GM12878 (cell line): ENCODE results near the gene TARBP1. TPM values are rescaled to one million over a fixed set of nuclear protein-coding genes. Genes with fewer than 3 reads are reported as not detected.

ENCODE experiments used
- ATAC-seq: fragments of 200-7000 bp; cut with Tn5 transposase; 3 replicates; pipeline ENCODE4 v1.9.1; 2020; ENCODE audit warnings: mild to moderate bottlenecking, moderate library complexity
- BruUV-seq: library from RNA; stranded (reverse); fragments of 400-500 nt; replicated peaks from 2 replicates; lab custom pipeline; 2021; lab: Mats Ljungman, UMichigan
- CTCF ChIA-PET: fragments of 300-600 bp; sonication (Branson Sonifier 250); formaldehyde crosslinking; extraction: SDS; loops from one replicate; lab custom pipeline; 2021; ENCODE audit warnings: inconsistent platforms; lab: Yijun Ruan, JAX
- POLR2A ChIA-PET: fragments of 350-600 bp; formaldehyde crosslinking; extraction: SDS; loops from one replicate; lab custom pipeline; 2021; ENCODE audit warnings: inconsistent platforms; lab: Charles Lee
- RAD21 ChIA-PET: fragments of 300-600 bp; sonication (Branson Sonifier 250); formaldehyde crosslinking; loops from one replicate; lab custom pipeline; 2023; ENCODE audit warnings: antibody characterized with exemption; ENCODE audit not compliant: unreplicated experiment; lab: Charles Lee
- SMC1A ChIA-PET: fragments of 300-600 bp; sonication (Branson Sonifier 250); formaldehyde crosslinking; loops from one replicate; lab custom pipeline; 2023; ENCODE audit not compliant: unreplicated experiment, uncharacterized antibody; lab: Charles Lee
- DNase-seq: peaks from one replicate; pipeline ENCODE4 v3.0.0-alpha.2; 2011; ENCODE audit warnings: low read depth, low spot score
- FAIRE-seq: peaks from 3 replicates; lab custom pipeline; 2011; peaks lifted over from hg19 to GRCh38; lab: Jason Lieb, UNC
- H2AFZ ChIP-seq: 2 replicates; pipeline ENCODE4 v1.6.0; 2011; ENCODE audit warnings: low read depth, low read length, control low read depth; ENCODE audit not compliant: control insufficient read depth
- H3K27ac ChIP-seq: 2 replicates; pipeline ENCODE4 v1.5.1; 2011; ENCODE audit warnings: control low read depth; ENCODE audit not compliant: control insufficient read depth, insufficient read depth
- H3K27me3 ChIP-seq, 2 experiments: replicated peaks in 1 of 2; 2 replicates each; pipeline versions ENCODE4 v1.6.0 to v1.6.1; 2011; ENCODE audit warnings: low read length in 1 of 2; ENCODE audit not compliant: control insufficient read depth in 2 of 2, insufficient read depth in 2 of 2
- H3K36me3 ChIP-seq, 2 experiments: 2 replicates each; pipeline ENCODE4 v1.5.1; 2011; ENCODE audit warnings: low read length in 1 of 2; ENCODE audit not compliant: control insufficient read depth in 2 of 2, insufficient read depth in 2 of 2
- H3K4me1 ChIP-seq: 2 replicates; pipeline ENCODE4 v1.6.1; 2011; ENCODE audit warnings: mild to moderate bottlenecking, low read length, moderate library complexity, mixed read lengths; ENCODE audit not compliant: control insufficient read depth, insufficient read depth
- H3K4me2 ChIP-seq: 2 replicates; pipeline ENCODE4 v1.6.0; 2011; ENCODE audit warnings: control low read depth; ENCODE audit not compliant: control insufficient read depth, insufficient read depth
- H3K4me3 ChIP-seq: fragments of 200-600 bp; sonication (generic); 2 replicates; pipeline ENCODE4 v1.5.1; 2016
- H3K79me2 ChIP-seq: 2 replicates; pipeline ENCODE4 v1.6.0; 2011; ENCODE audit warnings: low read length; ENCODE audit not compliant: control insufficient read depth, insufficient read depth
- H3K9ac ChIP-seq: 2 replicates; pipeline ENCODE4 v1.8.0; 2011; ENCODE audit warnings: low read length, control low read depth, mixed read lengths; ENCODE audit not compliant: control insufficient read depth, insufficient read depth
- H3K9me3 ChIP-seq: replicated peaks from 3 replicates; pipeline ENCODE4 v1.5.1; 2011; ENCODE audit warnings: mild to moderate bottlenecking, low read length; ENCODE audit not compliant: control insufficient read depth, insufficient read depth
- H4K20me1 ChIP-seq: 2 replicates; pipeline ENCODE4 v1.6.0; 2011; ENCODE audit not compliant: control insufficient read depth, insufficient read depth
- BCL3 ChIP-seq: IDR thresholded peaks from 2 replicates; pipeline ENCODE4 v1.6.1; 2011; ENCODE audit warnings: borderline replicate concordance, low read depth, mild to moderate bottlenecking, moderate library complexity, low read length; ENCODE audit not compliant: insufficient read depth, poor library complexity, severe bottlenecking
- CBFB ChIP-seq: IDR thresholded peaks from 2 replicates; pipeline ENCODE4 v1.6.1; 2016; ENCODE audit warnings: antibody characterized with exemption, low read depth
- FOXK2 ChIP-seq: fragments of 450-650 bp; IDR thresholded peaks from 2 replicates; pipeline ENCODE4 v1.6.1; 2017; ENCODE audit warnings: mild to moderate bottlenecking, moderate library complexity
- GATAD2B ChIP-seq: fragments of 450-650 bp; conservative IDR thresholded peaks from 2 replicates; pipeline ENCODE4 v1.6.1; 2017; ENCODE audit warnings: low read depth, mild to moderate bottlenecking, moderate library complexity
- HDGF ChIP-seq: fragments of 450-650 bp; IDR thresholded peaks from 2 replicates; pipeline ENCODE4 v1.6.1; 2016; ENCODE audit warnings: antibody characterized with exemption
- KDM1A ChIP-seq: fragments of 200-600 bp; sonication (generic); IDR thresholded peaks from 2 replicates; pipeline ENCODE4 v1.6.1; 2016; ENCODE audit warnings: borderline replicate concordance
- MEF2A ChIP-seq: IDR thresholded peaks from 2 replicates; pipeline ENCODE4 v1.6.1; 2011; ENCODE audit warnings: low read depth, mild to moderate bottlenecking, low read length, moderate library complexity; ENCODE audit not compliant: insufficient read depth
- MYB ChIP-seq: fragments of 150-350 bp; IDR thresholded peaks from 2 replicates; pipeline ENCODE4 v1.6.1; 2014; ENCODE audit warnings: mild to moderate bottlenecking, low read depth, low read length, borderline replicate concordance
- SREBF1 ChIP-seq: IDR thresholded peaks from 2 replicates; pipeline ENCODE4 v1.6.1; 2012; ENCODE audit warnings: mild to moderate bottlenecking, low read length
- TARDBP ChIP-seq: IDR thresholded peaks from 2 replicates; pipeline ENCODE4 v1.6.1; 2016; ENCODE audit warnings: borderline replicate concordance
- ZBED1 ChIP-seq: IDR thresholded peaks from 2 replicates; pipeline ENCODE4 v1.6.1; 2016; ENCODE audit warnings: borderline replicate concordance
- whole genome bisulfite sequencing: methylation state at CpG from one replicate; pipeline ENCODE4 v1.1.6; 2016; ENCODE audit warnings: low lambda C conversion rate; ENCODE audit not compliant: insufficient replicate concordance, insufficient coverage; ENCODE audit errors: missing lambda C conversion rate; 5-methylcytosine and 5-hydroxymethylcytosine counted together
- in situ Hi-C: fragments of 300-500 bp; cut with MboI; formaldehyde crosslinking; loops from 9 replicates; pipeline ENCODE4 v1.14.3; 2018; ENCODE audit warnings: mixed read lengths
- intact Hi-C: fragments of 100-400 bp; cut with micrococcal nuclease; formaldehyde crosslinking; loops from one replicate; pipeline ENCODE4 v1.14.2; 2022; ENCODE audit not compliant: unreplicated experiment
- polyA plus RNA-seq, 11 experiments: library from polyadenylated mRNA; depleted of rRNA in 4 of 11; unstranded in 6 of 11; stranded (reverse) in 5 of 11; fragments of >200 nt; fragmentation: Nextera tagmentation in 4 of 11; fragmentation: Illumina TruSeq in 1 of 11; extraction: Ambion mirVana in 4 of 11; extraction: Trizol in 1 of 11; gene quantifications; 1 replicate in 1 of 11; 2 replicates in 10 of 11; pipeline versions ENCODE4 v1.2.1 to v1.2.3, GENCODE V29; 2011 to 2016; ENCODE audit warnings: inconsistent platforms in 2 of 11, missing spikeins in 2 of 11, low read depth in 1 of 11
- total RNA-seq, 4 experiments: library from RNA; depleted of rRNA in 3 of 4; stranded (reverse); fragments of >200 nt in 3 of 4; fragmentation: Illumina TruSeq in 1 of 4; extraction: Trizol in 1 of 4; gene quantifications; 2 replicates each; pipeline versions ENCODE4 v1.2.1 to v1.2.3, GENCODE V29; 2013 to 2021

Gene TARBP1
- total and polyA plus RNA-seq, 10 of the 15 experiments (the other 5 are each of a cell fraction or from before 2014, with no cell fraction given), result 10.8 to 94.4 (median 35.3) TPM

- no peak overlapping the region for H3K4me3 ChIP-seq
- DNase-seq, result no peak
- no peak overlapping the region for H3K9ac ChIP-seq
- no peak for ATAC-seq
- 90% methylated on average over 6 of the region's 8 CpGs for WGBS
- no peaks in the 10 kb centered on the region for H4K20me1 ChIP-seq
- no peak overlapping the region for H3K4me2 ChIP-seq
- no peaks in the 10 kb centered on the region for H3K79me2 ChIP-seq
- BruUV-seq, result no TSS peak
- no peak overlapping the region for H3K27ac ChIP-seq
- ChIA-PET SMC1A (no interaction called here), CTCF (no interaction called here), POLR2A (no interaction called here), RAD21 (no interaction called here)
- H3K4me1 ChIP-seq, result no peaks in the 10 kb centered on the region
- H3K27me3 ChIP-seq, result no peaks in the 10 kb centered on the region
- H3K9me3 ChIP-seq, result no peaks in the 10 kb centered on the region
- peaks cover 3 to 23% of the 10 kb centered on the region in 2 experiments for H3K36me3 ChIP-seq
- no peak for FAIRE-seq
- intact Hi-C loops (no loop called here), in situ Hi-C loops (no loop called here)
- TF ChIP-seq FOXK2 (no peak), HDGF (no peak), BCL3 (no peak), ZBED1 (no peak), MYB (no peak), SREBF1 (no peak), GATAD2B (no peak), KDM1A (no peak), TARDBP (no peak), CBFB (no peak), MEF2A (no peak)
- no peak overlapping the region for H2AFZ ChIP-seq
Observed at GRCh38 chr1:234427950-234428646, 50.9 kb downstream of the TARBP1 start.
